Mesenchymal stem cell (in vitro differentiated cells and primary cell): ENCODE data around the gene TRMT11.

Experiments
- DNase-seq: peaks from one replicate; pipeline ENCODE4 v3.0.0-alpha.2; 2013
- H2AFZ ChIP-seq: one replicate; pipeline ENCODE4 v1.6.1; 2013; ENCODE audit warnings: low read depth, mild to moderate bottlenecking, control low read depth, inconsistent platforms, low read length, moderate library complexity
- H2AK5ac ChIP-seq: 2 replicates; pipeline ENCODE4 v1.6.1; 2013; ENCODE audit warnings: low read length, moderate library complexity, mild to moderate bottlenecking, inconsistent platforms; ENCODE audit not compliant: severe bottlenecking
- H2BK120ac ChIP-seq: one replicate; pipeline ENCODE4 v1.6.1; 2013; ENCODE audit warnings: low read depth, mild to moderate bottlenecking, inconsistent platforms, low read length, moderate library complexity
- H2BK12ac ChIP-seq, 2 experiments: one replicate each; pipeline ENCODE4 v1.6.1; 2013; ENCODE audit warnings: inconsistent platforms in 2 of 2, low read length in 2 of 2, mild to moderate bottlenecking in 2 of 2, moderate library complexity in 2 of 2, control low read depth in 1 of 2
- H2BK15ac ChIP-seq: one replicate; pipeline ENCODE4 v1.6.1; 2013; ENCODE audit warnings: mild to moderate bottlenecking, low read depth, inconsistent platforms; ENCODE audit not compliant: poor library complexity, severe bottlenecking
- H2BK5ac ChIP-seq: 2 replicates; pipeline ENCODE4 v1.6.1; 2013; ENCODE audit warnings: low read depth, mild to moderate bottlenecking, low read length, control low read depth, inconsistent platforms; ENCODE audit not compliant: poor library complexity, severe bottlenecking
- H3K14ac ChIP-seq, 2 experiments: one replicate each; pipeline ENCODE4 v1.6.1; 2013; ENCODE audit warnings: inconsistent platforms in 2 of 2, low read length in 2 of 2, control low read depth in 1 of 2, mild to moderate bottlenecking in 1 of 2, moderate library complexity in 1 of 2
- H3K18ac ChIP-seq, 2 experiments: one replicate each; pipeline ENCODE4 v1.6.1; 2013; ENCODE audit warnings: inconsistent platforms in 2 of 2, low read length in 2 of 2, control low read depth in 1 of 2, low read depth in 1 of 2, mild to moderate bottlenecking in 1 of 2
- H3K23ac ChIP-seq, 2 experiments: one replicate each; pipeline ENCODE4 v1.6.1; 2013; ENCODE audit warnings: inconsistent platforms in 2 of 2, low read length in 2 of 2, mild to moderate bottlenecking in 2 of 2, moderate library complexity in 2 of 2, control low read depth in 1 of 2
- H3K27ac ChIP-seq: 2 replicates; pipeline ENCODE4 v1.5.1; 2013; ENCODE audit warnings: mild to moderate bottlenecking, moderate library complexity, low read length, control low read depth, inconsistent platforms; ENCODE audit not compliant: poor library complexity, severe bottlenecking
- H3K27me3 ChIP-seq, 2 experiments: 2 replicates each; pipeline versions ENCODE4 v1.6.1 to v1.7.0; 2013; ENCODE audit warnings: low read length in 2 of 2, mild to moderate bottlenecking in 2 of 2, moderate library complexity in 2 of 2, control low read depth in 1 of 2, inconsistent platforms in 1 of 2; ENCODE audit not compliant: control insufficient read depth in 1 of 2, insufficient read depth in 1 of 2
- H3K36me3 ChIP-seq, 2 experiments: 2 replicates each; pipeline versions ENCODE4 v1.6.1 to v1.7.0; 2013; ENCODE audit warnings: low read length in 2 of 2, control low read depth in 1 of 2, inconsistent platforms in 1 of 2, low read depth in 1 of 2, mild to moderate bottlenecking in 1 of 2; ENCODE audit not compliant: insufficient read depth in 2 of 2, control insufficient read depth in 1 of 2
- H3K4ac ChIP-seq, 2 experiments: one replicate each; pipeline ENCODE4 v1.6.1; 2013; ENCODE audit warnings: inconsistent platforms in 2 of 2, low read length in 2 of 2, mild to moderate bottlenecking in 2 of 2, moderate library complexity in 2 of 2, control low read depth in 1 of 2, low read depth in 1 of 2
- H3K4me1 ChIP-seq: 2 replicates; pipeline ENCODE4 v1.6.1; 2013; ENCODE audit warnings: low read depth, low read length, control low read depth; ENCODE audit not compliant: control insufficient read depth, insufficient read depth
- H3K4me2 ChIP-seq: 2 replicates; pipeline ENCODE4 v1.6.1; 2013; ENCODE audit warnings: low read length, mild to moderate bottlenecking, inconsistent platforms; ENCODE audit not compliant: poor library complexity, severe bottlenecking
- H3K4me3 ChIP-seq, 2 experiments: 2 replicates each; pipeline versions ENCODE4 v1.5.1 to v1.7.0; 2013; ENCODE audit warnings: low read length in 2 of 2, mild to moderate bottlenecking in 2 of 2, control low read depth in 1 of 2, low read depth in 1 of 2; ENCODE audit not compliant: insufficient read depth in 1 of 2
- H3K79me1 ChIP-seq: replicated peaks from 2 replicates; pipeline ENCODE4 v1.6.1; 2013; ENCODE audit warnings: mild to moderate bottlenecking, control low read depth, low read length, inconsistent platforms; ENCODE audit not compliant: poor library complexity, severe bottlenecking
- H3K9ac ChIP-seq: 2 replicates; pipeline ENCODE4 v1.7.0; 2013; ENCODE audit warnings: mild to moderate bottlenecking, low read length, moderate library complexity
- H3K9me3 ChIP-seq: 2 replicates; pipeline ENCODE4 v1.7.0; 2013; ENCODE audit warnings: mild to moderate bottlenecking, low read length; ENCODE audit not compliant: control insufficient read depth
- H4K8ac ChIP-seq: one replicate; pipeline ENCODE4 v1.6.1; 2013; ENCODE audit warnings: inconsistent platforms, mild to moderate bottlenecking, low read length, moderate library complexity
- H4K91ac ChIP-seq: one replicate; pipeline ENCODE4 v1.6.1; 2013; ENCODE audit warnings: mild to moderate bottlenecking, low read length, inconsistent platforms
- WGBS: methylation state at CpG from one replicate; pipeline ENCODE4 v1.1.7; 2013; ENCODE audit warnings: mixed read lengths; 5-methylcytosine and 5-hydroxymethylcytosine counted together

The TRMT11 gene

DNA sequence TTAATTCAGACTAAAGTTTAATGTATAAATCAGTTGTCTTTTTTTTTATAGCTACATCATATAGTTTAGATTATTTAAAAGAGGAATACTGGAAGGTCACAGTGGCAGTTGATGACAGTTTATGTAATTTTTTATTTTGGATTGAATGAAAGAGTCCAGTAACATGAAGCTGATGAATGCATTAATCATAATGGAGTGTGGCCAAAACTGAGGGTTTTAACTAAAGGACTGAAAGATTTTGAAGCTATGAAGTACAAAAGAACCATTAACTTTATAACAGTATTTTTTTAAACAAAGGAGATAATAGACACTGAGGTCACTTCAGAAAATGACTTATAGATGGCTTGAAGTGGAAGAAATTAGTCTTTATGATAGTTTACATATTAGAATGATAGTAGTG, 41.3 kb downstream of the TRMT11 start:
- no peak overlapping the region for H2AFZ ChIP-seq
- H3K9ac ChIP-seq, result no peak overlapping the region
- H4K8ac ChIP-seq, result no peak overlapping the region
- no peak overlapping the region for H3K14ac ChIP-seq
- H3K27ac ChIP-seq, result no peak overlapping the region
- no peak overlapping the region for H2BK15ac ChIP-seq
- H3K36me3 ChIP-seq, result peaks cover 4 to 37% of the 10 kb centered on the region in 2 experiments
- H3K4me3 ChIP-seq, result no peak overlapping the region
- no peaks in the 10 kb centered on the region for H3K9me3 ChIP-seq
- H3K18ac ChIP-seq, result no peak overlapping the region
- H4K91ac ChIP-seq, result no peak overlapping the region
- no peak overlapping the region for H2BK5ac ChIP-seq
- no peak overlapping the region for H3K23ac ChIP-seq
- no peak overlapping the region for H2BK12ac ChIP-seq
- no peak overlapping the region for H2BK120ac ChIP-seq
- H3K4me2 ChIP-seq, result no peak overlapping the region
- no peak for DNase-seq
- no peaks in the 10 kb centered on the region for H3K27me3 ChIP-seq
- no peaks in the 10 kb centered on the region for H3K4me1 ChIP-seq
- no peak overlapping the region for H3K4ac ChIP-seq
- H2AK5ac ChIP-seq, result no peak overlapping the region
- peaks cover 4% of the 10 kb centered on the region for H3K79me1 ChIP-seq

DNA sequence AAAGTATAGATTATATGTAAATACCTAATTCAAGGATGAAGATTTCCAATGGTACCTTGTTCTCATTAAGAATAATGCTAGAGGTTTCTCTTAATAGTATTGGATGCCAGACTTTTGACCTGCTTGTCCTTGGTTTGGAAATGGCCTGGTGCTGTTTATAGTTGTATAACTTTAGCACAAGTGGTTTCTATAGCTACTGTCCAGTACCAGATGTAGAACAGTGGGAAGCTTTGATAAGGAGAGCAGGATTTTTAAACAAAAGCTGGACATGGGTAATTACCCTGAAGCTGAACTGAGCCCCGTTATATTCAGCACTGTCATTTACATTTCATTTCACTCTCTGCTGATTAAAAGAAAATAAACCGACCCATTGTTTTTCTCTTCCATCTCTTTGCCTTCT, 43.7 kb downstream of the TRMT11 start:
- H2AFZ ChIP-seq, result no peak overlapping the region
- H4K91ac ChIP-seq, result no peak overlapping the region
- H3K23ac ChIP-seq, result no peak overlapping the region
- H2BK5ac ChIP-seq, result no peak overlapping the region
- peak; percentile 81 for DNase-seq
- peaks cover 4% of the 10 kb centered on the region for H3K79me1 ChIP-seq
- no peak overlapping the region for H3K4ac ChIP-seq
- no peak overlapping the region for H3K14ac ChIP-seq
- H2BK12ac ChIP-seq, result no peak overlapping the region
- WGBS, result 46% methylated on average over 2 of the region's 2 CpGs
- H3K9me3 ChIP-seq, result no peaks in the 10 kb centered on the region
- no peak overlapping the region for H2BK120ac ChIP-seq
- H3K27me3 ChIP-seq, result no peaks in the 10 kb centered on the region
- no peak overlapping the region for H3K4me2 ChIP-seq
- H4K8ac ChIP-seq, result no peak overlapping the region
- H3K4me1 ChIP-seq, result no peaks in the 10 kb centered on the region
- no peak overlapping the region for H2AK5ac ChIP-seq
- no peak overlapping the region for H3K9ac ChIP-seq
- H2BK15ac ChIP-seq, result no peak overlapping the region
- no peak overlapping the region for H3K4me3 ChIP-seq
- no peak overlapping the region for H3K18ac ChIP-seq
- H3K27ac ChIP-seq, result no peak overlapping the region
- peaks cover 0 to 14% of the 10 kb centered on the region in 2 experiments for H3K36me3 ChIP-seq

DNA sequence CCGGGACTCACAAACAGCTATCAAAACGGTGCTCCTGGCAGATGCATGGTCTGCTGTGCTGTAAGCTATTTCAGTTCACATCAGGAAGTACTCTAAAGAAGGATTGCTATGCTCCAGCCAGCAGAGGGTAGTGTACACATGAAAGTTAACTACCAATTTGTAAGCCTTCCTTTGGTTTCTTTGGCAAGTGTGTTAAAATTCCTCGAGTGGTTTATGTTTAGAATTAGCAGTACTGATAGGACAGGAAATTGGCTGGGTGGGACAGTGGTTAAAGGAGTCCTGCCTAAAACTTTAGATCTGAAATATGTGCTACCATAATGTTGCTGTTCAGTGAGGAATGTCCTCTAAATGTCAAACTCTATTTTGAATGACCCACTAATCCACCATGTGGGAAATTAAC, 47.4 kb downstream of the TRMT11 start:
- under 1% methylated on average over 3 of the region's 3 CpGs for WGBS
- H3K36me3 ChIP-seq, result peaks cover 0 to 18% of the 10 kb centered on the region in 2 experiments
- no peak overlapping the region for H4K8ac ChIP-seq
- no peak overlapping the region for H3K4me2 ChIP-seq
- H3K18ac ChIP-seq, result no peak overlapping the region
- H2AFZ ChIP-seq, result no peak overlapping the region
- no peak overlapping the region for H2BK5ac ChIP-seq
- no peaks in the 10 kb centered on the region for H3K27me3 ChIP-seq
- H4K91ac ChIP-seq, result no peak overlapping the region
- H3K9me3 ChIP-seq, result no peaks in the 10 kb centered on the region
- H2BK15ac ChIP-seq, result no peak overlapping the region
- no peaks in the 10 kb centered on the region for H3K4me1 ChIP-seq
- peaks cover 10% of the 10 kb centered on the region for H3K79me1 ChIP-seq
- H3K9ac ChIP-seq, result peak overlapping the region; percentile 50
- H3K4me3 ChIP-seq, result no peak overlapping the region
- no peak overlapping the region for H2BK12ac ChIP-seq
- no peak overlapping the region for H2AK5ac ChIP-seq
- no peak overlapping the region for H3K27ac ChIP-seq
- DNase-seq, result peak; percentile 87
- H3K23ac ChIP-seq, result no peak overlapping the region
- H3K14ac ChIP-seq, result no peak overlapping the region
- no peak overlapping the region for H3K4ac ChIP-seq
- H2BK120ac ChIP-seq, result no peak overlapping the region

DNA sequence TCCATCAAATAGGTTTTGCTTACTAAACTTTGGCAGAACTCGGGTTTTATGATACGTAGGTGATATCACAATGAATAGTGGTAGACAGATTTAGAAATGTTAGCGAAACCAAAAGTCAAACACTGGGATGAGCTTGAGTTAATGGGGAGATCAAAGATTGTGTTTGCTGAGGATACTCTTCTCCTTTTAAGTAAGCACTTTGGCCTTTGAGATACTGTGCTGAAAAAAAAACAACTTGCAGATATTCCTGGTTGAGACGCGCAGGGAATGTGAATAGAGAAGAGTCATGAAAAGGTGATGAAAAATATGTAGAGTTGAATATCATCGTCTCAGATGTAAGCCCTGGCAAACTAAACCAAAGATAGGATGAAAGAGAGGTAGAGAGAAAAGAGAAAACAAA, 48.3 kb downstream of the TRMT11 start:
- no peak overlapping the region for H3K4ac ChIP-seq
- no peak overlapping the region for H2BK5ac ChIP-seq
- no peak overlapping the region for H2BK120ac ChIP-seq
- no peak overlapping the region for H3K4me3 ChIP-seq
- H3K79me1 ChIP-seq, result peaks cover 10% of the 10 kb centered on the region
- H2AFZ ChIP-seq, result no peak overlapping the region
- H3K14ac ChIP-seq, result no peak overlapping the region
- peaks cover 0 to 15% of the 10 kb centered on the region in 2 experiments for H3K36me3 ChIP-seq
- H2BK12ac ChIP-seq, result no peak overlapping the region
- H2AK5ac ChIP-seq, result no peak overlapping the region
- DNase-seq, result no peak
- no peak overlapping the region for H4K8ac ChIP-seq
- H3K18ac ChIP-seq, result no peak overlapping the region
- no peak overlapping the region for H3K23ac ChIP-seq
- H3K4me2 ChIP-seq, result no peak overlapping the region
- WGBS, result 97% methylated on average over 6 of the region's 6 CpGs
- H3K27me3 ChIP-seq, result no peaks in the 10 kb centered on the region
- no peak overlapping the region for H2BK15ac ChIP-seq
- no peak overlapping the region for H3K9ac ChIP-seq
- H4K91ac ChIP-seq, result no peak overlapping the region
- H3K4me1 ChIP-seq, result no peaks in the 10 kb centered on the region
- H3K27ac ChIP-seq, result no peak overlapping the region
- no peaks in the 10 kb centered on the region for H3K9me3 ChIP-seq
